ENCODE data around the gene SPINK4. TPM values are rescaled to one million over a fixed set of nuclear protein-coding genes. Genes with fewer than 3 reads are reported as not detected.

The SPINK4 gene
- total RNA-seq, 1 experiment from 2014 or later = not detected

DNA sequence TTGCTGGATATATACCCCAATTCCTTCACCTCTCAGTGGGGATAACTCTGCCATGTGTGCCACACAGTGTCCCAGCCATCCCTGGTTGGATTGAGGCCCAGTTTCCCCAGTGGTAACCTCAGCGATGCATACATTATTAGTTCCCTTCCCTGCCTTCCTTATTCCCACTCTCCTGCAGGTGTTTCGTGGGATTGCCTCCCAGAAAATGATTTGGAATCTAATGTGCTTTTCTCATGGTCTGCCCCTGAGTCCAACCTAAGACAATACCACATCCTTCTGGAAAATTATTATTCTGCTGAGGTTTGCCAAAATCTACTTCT lies 8.4 kb upstream of the SPINK4 start:
- H3K4me1 ChIP-seq (ENCODE audit: control insufficient read depth in 1 of 2, insufficient read depth in 2 of 2, low read length in 2 of 2) = peaks cover 50 to 66% of the 10 kb centered on the region in 2 experiments
- no peak overlapping the region for H2AFZ ChIP-seq (ENCODE audit: low read depth, low read length, poor library complexity, severe bottlenecking)

More for the DNA sequence above, 8.4 kb upstream of the SPINK4 start:
- Histone ChIP-seq H3K79me2 (ENCODE audit: insufficient read depth, low read length) (no peaks in the 10 kb centered on the region), H3K27ac (ENCODE audit: low read depth, low read length) (0 out of 2 replicates have a peak overlapping the region, but pooled peaks have one; percentile 2), H4K20me1 (ENCODE audit: insufficient read depth) (no peaks in the 10 kb centered on the region), H3K4me2 (ENCODE audit: low read length) (peak overlapping the region; percentile 62), H3K36me3 (ENCODE audit: control insufficient read depth in 1 of 2, insufficient read depth in 2 of 2, low read length in 2 of 2) (no peaks in the 10 kb centered on the region), H3K9me3 (ENCODE audit: control insufficient read depth in 1 of 2, insufficient read depth in 1 of 2, low read depth in 1 of 2, low read length in 2 of 2) (no peaks in the 10 kb centered on the region), H3K9me2 (ENCODE audit: insufficient read depth) (no peaks in the 10 kb centered on the region), H3K4me3 (replicated peaks in 1 of 2; ENCODE audit: low read depth in 1 of 2, low read length in 2 of 2) (no peak overlapping the region), H3K27me3 (ENCODE audit: insufficient read depth, low read length) (no peaks in the 10 kb centered on the region), H3K9ac (ENCODE audit: low read length) (no peak overlapping the region)
- TF ChIP-seq POLR2AphosphoS5 (IDR thresholded peaks at IDR 0.05; ENCODE audit: low read depth, low read length) (no peak), ELF1 (IDR thresholded peaks at IDR 0.05; ENCODE audit: borderline replicate concordance, low read depth) (no peak), CBX3 (IDR thresholded peaks at IDR 0.05; ENCODE audit: low read depth) (no peak), EZH2phosphoT487 (IDR thresholded peaks at IDR 0.05; ENCODE audit: borderline replicate concordance) (no peak), YY1 (IDR thresholded peaks at IDR 0.05; ENCODE audit: extremely low read depth, insufficient replicate concordance, low read depth, low read length) (no peak), SP1 (IDR thresholded peaks at IDR 0.05; ENCODE audit: low read depth) (no peak), EGR1 (IDR thresholded peaks at IDR 0.05; ENCODE audit: low read depth) (no peak), EZH2 (IDR thresholded peaks at IDR 0.05) (no peak), FOSL1 (IDR thresholded peaks at IDR 0.05; ENCODE audit: low read depth) (no peak), ZFX (IDR thresholded peaks at IDR 0.05) (no peak), POLR2A (IDR thresholded peaks at IDR 0.05; ENCODE audit: borderline replicate concordance, extremely low read depth, insufficient read depth, insufficient read length) (no peak), JUND (IDR thresholded peaks at IDR 0.05) (no peak), SRF (IDR thresholded peaks at IDR 0.05; ENCODE audit: low read depth) (no peak), CEBPB (IDR thresholded peaks at IDR 0.05; ENCODE audit: low read depth) (no peak)
- TF ChIP-seq, protein P1, sequence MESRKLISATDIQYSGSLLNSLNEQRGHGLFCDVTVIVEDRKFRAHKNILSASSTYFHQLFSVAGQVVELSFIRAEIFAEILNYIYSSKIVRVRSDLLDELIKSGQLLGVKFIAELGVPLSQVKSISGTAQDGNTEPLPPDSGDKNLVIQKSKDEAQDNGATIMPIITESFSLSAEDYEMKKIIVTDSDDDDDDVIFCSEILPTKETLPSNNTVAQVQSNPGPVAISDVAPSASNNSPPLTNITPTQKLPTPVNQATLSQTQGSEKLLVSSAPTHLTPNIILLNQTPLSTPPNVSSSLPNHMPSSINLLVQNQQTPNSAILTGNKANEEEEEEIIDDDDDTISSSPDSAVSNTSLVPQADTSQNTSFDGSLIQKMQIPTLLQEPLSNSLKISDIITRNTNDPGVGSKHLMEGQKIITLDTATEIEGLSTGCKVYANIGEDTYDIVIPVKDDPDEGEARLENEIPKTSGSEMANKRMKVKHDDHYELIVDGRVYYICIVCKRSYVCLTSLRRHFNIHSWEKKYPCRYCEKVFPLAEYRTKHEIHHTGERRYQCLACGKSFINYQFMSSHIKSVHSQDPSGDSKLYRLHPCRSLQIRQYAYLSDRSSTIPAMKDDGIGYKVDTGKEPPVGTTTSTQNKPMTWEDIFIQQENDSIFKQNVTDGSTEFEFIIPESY (IDR thresholded peaks at IDR 0.05; ENCODE audit: extremely low read depth, insufficient replicate concordance, low read length) = no peak
- TF ChIP-seq, protein P2, sequence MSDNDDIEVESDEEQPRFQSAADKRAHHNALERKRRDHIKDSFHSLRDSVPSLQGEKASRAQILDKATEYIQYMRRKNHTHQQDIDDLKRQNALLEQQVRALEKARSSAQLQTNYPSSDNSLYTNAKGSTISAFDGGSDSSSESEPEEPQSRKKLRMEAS (IDR thresholded peaks at IDR 0.05) = no peak
- DNase-seq (ENCODE audit: low read depth, low spot score) = no peak
- ChIA-PET RAD21 (ENCODE audit: low non-redundant PET in 1 of 2, low total read pairs in 2 of 2, uncharacterized antibody in 2 of 2, unreplicated experiment in 2 of 2) (no interaction called here), CTCF (interaction anchor here (1.1 kb wide), 1 partner anchor 267 kb away, joined by 4 read pairs; no protein-coding TSS in a partner anchor), POLR2A (interaction anchor here (1.5 kb wide), 1 partner anchor 207 kb away, joined by 5 read pairs; the partner anchor contains the start of gene DNAJA1)
- peak; percentile 1; the same call in 1 of the 2 replicates for ATAC-seq
- intact Hi-C loops (cut with micrococcal nuclease) = no loop called here
- no TSS peak for BruUV-seq (replicated peaks)

Measured in HCT116 (cell line).